ENCODE measurements around the gene CCDC188.

Gene CCDC188

DNA sequence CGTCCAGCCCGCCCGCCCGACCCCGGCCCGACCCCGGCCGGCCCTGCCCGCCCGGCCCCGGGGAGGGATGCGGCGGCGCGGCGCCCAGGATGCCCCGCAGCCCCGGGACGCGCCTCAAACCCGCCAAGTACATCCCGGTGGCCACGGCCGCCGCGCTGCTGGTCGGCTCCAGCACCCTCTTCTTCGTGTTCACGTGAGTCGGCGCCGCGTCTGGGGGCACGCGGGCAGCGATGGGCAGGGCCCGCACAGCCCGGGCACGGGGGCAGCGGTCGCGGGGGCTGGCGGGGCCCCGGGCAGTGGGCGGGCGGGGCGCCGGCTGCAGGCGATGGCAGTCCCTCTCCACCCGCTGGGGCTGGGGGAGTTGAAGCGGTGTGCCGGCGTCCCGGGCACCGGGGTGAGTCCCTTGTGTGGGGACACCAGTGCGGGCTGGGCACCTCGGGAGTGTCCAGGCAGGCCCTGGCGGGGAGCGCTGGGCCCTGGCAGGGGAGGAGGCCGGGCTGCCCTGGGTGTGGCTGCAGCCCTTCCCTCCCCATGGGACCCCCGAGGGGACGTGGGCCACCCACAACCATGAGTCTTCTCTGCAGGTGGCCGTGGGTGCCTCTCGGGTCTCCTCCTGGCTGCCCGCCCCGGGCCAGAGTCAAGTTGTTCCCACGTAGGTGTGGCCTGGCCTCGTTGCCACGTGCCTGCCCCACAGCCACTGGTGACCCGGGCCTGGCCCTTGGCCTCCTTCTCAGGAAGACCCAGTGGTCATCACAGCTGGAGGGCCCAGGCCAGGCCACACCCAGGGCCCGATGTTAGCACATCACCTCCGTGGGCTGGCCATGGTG is 18.8 kb downstream of the CCDC188 start:
- DNase-seq = no peak

DNA sequence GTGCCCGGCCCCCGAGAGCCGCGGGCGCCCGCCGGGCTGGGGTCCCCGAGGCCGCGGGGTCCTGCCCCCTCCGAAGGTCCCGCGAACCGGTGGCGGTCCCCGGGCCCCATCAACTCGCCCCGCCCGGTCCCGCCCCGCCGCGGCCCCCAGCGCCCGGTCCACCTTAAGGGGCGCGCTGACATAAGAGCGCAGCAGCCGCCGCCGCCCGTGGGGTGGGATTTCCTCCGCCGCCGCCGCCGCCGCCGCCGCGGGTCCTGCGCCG is 19.3 kb downstream of the CCDC188 start, which contains the start of gene ZDHHC8:
TSS of gene ZDHHC8 (plus strand) at position 208 of the 262 bp plus-strand sequence. CDS start 144 bp downstream, outside the sequence.
- DNase-seq = peak; percentile 44

DNA sequence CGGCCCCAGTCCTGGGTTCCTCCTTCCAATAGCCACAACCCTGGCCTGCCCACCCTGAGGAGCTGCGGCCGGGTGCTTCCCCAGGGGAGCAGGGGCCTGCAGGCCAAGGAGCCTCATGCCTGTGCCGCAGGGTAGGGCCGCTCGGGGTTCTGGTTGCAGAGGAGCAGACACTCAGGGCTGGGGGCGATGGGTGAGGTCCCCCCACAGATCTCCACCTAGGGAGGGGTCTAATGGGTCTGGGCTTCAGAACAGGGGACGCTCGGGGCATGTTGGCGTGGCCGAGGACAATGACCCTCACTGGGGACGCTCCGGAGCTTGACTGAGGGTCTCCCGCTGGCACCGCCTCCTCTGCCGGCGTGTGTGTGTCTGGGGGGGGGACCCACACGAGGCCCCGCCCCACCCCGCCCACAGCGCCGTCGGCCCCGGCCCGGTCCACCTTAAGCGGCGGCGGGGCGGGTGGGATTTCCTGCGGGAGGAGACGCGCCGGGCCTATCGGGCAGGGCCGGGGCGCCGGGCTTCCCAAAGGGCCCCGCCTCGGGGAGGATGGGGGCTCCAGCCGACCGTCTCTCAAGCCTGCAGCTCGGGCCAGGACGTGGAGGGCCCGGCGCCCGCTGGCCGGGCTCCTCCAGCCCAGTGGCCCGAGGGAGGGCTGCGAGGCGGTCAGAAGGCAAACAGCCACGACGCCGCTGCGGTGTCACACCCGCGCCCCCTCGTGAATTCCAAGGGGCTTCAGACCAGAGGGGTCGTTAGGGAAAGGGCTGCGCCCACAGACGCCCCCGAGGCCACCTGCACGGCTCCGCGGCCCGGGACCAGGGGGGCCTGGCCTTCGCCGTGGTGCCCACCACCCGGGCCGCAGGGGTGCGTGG is 19.9 kb downstream of the CCDC188 start:
- peak; percentile 82 for DNase-seq

DNA sequence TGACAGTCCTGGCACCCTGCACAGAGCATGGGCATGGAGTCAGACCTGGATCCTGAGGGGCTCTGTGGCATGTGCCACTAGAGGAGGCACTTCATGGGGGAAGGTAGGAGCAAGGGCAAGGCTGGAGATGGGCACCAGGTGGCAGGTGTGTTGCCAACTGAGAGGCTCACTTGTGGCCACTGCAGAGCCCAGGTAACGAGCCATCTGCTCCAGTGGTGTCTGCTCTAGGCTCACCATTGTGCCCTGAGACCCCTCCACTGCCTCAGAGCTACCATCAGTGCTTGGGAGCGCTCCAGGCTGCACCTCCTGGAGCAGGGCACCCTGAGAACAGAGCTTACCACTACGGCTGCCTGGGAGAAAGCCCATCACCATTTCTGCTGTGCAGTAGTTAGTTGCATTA is 20.5 kb downstream of the CCDC188 start:
- no peak for DNase-seq

DNA sequence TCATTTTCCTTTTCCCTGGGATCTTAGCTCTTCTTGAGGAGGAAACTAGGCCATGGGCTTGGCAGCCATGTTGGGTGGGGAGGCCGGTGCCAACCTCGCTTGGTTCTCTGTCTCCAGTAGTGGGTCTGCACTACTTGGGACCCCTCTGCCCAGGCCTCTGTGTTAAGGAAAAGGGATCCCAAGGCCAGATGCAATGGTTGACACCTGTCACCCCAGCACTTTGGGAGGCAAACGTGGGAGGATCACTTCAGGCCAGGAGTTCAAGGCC is 21.2 kb downstream of the CCDC188 start:
- no peak for DNase-seq

DNA sequence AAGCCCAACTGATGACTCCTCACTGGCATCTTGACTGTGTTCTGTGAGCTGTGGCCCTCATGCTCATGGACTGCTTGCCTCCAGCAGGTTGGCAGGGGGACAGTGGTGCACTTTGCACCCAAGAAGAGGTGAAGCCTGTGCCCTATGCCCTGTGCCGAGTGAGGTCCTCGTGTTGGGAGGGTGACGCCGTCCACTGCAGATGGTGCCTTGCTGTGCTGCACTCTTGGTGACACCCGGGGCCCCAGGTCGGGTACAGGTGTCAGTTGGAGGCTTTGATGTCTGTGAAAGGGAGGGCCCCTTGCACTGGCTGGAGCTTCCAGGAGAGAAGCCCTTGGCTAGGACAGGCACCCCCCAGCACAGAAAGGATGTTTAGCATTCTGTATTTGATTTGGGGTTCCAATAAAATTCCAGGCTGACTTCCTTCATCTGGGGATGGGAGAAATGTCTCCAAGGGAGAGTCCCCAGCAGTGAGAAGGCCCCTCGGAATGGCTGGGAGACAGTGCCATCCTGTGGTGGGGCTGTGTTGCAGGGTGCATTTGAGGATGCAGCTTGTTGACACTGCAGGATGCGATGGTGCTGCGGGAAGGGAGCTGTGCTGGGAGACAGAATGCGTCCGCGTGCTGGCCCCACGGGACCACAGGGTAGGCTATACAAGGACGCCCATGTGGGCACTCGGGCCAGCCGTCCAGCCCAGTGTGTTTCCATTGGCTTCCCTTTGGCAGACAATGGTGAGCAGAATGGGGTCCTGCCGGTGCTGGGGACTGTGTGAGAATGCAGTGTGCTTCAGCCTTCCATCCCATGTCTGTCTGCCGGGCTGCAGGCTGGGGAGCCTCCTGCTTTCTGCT is 21.7 kb downstream of the CCDC188 start:
- peak; percentile 45 for DNase-seq

DNA sequence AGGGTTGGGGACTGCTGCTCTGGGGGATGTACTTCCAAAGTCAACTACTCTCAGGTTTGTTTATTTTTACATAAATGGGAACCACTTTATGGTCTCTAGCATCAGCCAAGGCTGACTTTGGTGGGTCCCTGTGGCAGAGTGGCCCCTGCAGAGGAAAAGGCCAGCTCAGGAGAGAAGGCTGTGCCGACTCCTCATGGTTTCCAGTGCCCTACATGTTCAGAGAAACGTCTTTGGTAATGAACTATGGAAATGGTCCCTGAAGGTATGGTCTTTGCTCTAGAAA is 22.3 kb downstream of the CCDC188 start:
- DNase-seq = no peak

DNA sequence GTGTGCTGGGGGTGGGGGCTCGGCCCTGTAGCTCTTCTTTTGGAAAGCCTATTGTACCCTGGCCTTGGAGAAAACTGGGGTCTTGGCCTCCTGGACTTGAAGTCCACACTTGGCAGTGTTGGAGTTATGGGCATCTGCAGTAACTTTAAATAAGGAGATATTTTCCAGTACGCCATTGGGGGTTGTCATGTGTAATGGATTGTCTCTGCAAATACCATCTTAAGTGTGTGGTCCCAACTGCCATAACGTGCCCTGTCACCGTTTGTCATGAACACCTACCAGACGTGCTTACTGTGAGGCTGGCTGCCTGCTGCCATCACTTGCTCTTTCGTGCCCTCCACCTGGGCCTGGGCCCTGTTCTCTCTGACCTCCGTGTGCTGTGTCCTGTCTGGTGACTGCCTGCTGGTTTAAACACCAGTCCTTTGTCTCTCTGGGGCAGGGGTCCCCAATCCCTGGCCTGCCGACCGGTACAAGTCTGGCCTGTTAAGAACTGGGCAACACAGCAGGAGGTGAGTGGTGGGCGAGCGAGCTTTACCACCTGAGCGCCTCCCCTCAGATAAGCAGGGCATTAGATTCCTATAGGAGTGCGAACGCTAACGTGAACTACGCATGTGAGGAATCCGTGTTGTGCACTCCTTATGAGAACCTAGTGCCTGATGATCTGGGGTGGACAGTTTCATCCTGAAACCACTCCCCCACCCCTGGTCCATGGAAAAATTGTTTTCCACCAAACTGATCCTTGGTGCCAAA is 22.8 kb downstream of the CCDC188 start:
- no peak for DNase-seq

DNA sequence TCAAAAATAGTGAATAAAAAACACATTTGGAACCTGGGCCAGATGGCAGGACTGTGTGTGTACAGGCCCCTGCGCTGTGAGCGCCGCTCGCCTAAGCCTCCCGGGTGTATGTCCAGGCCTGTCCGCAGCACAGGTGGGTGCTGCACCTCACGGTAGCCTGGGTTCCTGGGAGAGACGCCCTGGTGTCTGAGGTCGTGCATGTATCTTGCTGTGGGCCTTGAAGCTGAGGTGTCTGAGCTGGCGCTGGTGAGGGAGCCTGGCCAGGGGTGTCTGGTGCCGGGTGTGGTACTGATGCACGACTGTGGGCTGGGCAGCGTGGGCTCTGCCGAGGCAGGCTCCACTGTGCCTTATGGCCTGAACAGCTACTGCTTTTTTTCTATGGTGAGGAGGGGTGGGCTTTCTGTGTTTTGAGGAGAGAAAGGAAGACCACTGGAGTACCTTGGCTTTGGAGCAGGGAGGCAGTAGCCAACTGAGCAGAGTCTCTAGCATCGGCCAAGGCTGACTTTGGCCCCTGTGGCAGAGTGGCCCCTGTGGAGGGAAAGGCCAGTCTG is 23.5 kb downstream of the CCDC188 start:
- no peak for DNase-seq

DNA sequence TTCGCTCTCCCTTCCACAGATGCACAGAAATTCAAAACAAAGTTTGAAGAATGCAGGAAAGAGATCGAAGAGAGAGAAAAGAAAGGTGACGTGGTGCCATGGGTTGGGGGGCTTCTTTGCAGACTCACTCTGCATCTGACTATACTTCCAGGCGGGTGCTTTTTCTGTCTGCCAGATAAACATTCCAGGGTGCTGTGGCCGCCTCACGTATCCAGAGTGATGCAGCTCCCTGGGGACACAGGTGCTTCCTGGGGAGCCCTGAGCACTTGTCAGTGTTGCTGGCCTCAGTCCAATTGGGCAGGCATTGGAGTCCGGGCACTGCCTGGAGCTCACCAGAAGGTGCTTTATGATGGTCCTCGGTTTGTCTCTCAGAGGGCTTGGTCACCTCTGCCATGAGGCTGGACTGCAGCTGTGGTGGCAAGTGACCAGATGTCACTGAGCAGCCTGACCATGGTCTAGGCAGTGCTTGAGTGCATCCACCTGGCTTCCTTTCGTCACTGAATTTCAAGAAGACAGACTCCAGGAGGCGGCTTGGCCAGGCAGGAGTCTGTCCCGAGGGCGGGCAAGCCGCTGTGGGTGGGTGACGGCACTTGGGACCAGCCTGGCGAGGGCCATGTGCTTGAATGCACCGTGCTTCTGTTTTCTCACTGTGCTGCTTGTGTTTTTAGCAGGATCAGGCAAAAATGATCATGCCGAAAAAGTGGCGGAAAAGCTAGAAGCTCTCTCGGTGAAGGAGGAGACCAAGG is 24.4 kb downstream of the CCDC188 start:
- no peak for DNase-seq

DNA sequence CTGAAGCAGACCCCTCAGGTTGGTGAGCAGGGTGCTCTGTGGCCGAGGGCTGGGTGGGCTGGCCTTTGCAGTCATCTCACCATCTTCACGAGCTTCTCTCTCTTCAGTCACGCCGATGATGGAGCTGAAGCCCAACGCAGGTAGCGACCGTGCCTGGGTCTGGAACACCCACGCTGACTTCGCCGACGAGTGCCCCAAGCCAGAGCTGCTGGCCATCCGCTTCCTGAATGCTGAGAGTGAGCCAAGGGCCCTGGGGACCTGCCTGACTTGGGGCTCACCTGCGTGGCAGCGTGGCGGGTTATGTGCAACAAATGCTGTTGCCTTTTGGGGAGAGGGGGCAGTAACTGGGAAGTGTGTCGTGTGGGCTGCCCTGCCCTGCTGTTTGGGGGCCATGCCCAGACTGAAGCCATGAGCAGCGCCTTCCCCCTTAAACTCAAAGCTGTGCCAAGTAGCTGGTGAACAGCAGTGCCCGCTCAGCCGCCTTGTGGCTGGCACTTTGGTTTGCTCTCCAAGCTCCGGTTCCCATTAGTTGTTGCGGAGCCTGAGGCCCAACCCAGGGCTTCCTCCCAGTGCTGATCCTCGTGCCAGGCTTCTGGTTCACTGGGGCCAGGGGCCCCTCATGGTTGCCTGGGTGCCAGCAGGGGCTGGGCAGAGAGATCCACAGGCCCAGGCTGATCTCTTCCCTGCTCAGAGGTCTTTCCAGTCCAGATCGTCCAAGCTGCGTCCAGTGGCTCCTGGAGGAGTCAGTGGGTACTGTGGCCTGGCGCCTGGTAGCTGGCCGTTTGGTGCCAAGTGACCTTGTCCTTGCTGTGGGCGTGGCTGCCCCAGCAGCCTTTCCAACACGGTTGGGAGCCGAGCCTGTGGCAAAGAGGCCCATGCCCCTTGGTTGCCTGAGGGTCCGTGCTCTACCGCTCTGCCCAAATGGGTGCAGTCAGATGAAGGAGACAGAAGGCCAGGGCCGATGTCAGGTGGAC is 25.4 kb downstream of the CCDC188 start:
- DNase-seq = no peak

DNA sequence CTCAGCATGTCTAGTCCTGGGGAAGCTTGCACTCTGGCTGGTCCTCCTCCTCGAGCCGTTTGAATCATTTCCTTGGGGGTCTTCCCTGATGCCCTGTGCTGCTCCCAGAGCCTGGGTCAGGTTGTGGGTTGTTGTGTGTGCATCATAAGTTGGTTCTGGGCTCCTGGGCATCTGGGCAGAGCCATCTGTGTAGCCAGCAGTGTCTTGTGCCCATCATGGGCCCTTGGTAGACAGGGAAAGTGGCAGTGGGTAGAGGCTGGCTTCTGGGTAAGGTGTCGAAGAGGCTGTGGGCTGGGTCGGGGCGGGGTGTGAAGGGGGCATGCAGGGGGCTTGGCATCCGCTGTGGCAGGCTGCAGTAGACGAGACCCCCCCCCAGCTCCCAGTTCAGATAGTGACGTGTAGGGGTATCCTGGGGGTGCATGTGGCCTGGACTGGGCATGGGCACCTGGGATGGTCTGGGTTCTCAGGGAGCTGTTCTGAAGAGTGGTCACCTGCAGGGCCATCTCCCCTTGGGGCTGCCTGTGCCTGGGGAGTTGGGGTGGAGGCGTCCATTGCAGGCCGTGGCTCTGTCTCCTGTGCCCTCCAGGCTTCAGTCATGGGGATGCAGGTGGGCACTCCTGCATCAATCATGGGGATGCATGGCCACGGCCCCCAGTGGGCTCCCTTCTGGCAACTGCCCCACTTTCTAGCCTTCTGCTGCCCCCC is 26.6 kb downstream of the CCDC188 start:
- no peak for DNase-seq

DNA sequence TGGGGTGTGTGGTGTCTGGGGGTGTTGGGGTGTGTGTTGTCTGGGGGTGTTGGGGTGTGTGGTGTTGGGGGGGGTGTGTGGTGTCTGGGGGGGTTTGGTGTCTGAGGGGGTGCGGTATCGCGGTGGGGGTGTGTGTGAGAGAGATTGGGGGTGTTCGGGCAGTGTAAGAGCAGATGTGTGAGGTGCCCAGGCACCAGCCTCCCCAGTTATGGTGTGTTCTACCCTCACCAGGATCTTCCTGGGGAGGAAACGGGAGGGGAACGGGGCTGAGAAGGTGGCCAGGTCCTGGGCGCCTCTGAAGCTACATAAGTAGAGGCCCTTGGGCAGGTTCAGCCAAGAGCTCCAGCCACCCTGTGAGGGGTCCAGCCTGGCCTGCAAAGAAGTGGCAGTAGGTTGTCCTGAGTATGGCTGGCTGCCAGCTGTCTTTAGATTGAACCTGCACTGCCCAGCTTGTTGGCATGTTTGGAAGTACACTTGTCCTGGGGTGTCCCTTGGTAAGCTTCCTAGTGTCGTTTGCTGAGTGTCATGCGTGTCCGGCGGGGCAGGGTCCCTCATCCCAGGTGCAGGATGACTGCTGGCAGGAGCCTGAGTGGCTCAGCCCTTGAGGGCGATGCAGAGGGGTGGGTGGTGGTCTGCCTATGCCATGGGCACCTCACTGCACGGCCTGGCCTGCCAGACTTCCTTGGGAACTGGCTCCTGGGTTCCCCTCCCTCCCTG is 27.3 kb downstream of the CCDC188 start:
- no peak for DNase-seq

DNA sequence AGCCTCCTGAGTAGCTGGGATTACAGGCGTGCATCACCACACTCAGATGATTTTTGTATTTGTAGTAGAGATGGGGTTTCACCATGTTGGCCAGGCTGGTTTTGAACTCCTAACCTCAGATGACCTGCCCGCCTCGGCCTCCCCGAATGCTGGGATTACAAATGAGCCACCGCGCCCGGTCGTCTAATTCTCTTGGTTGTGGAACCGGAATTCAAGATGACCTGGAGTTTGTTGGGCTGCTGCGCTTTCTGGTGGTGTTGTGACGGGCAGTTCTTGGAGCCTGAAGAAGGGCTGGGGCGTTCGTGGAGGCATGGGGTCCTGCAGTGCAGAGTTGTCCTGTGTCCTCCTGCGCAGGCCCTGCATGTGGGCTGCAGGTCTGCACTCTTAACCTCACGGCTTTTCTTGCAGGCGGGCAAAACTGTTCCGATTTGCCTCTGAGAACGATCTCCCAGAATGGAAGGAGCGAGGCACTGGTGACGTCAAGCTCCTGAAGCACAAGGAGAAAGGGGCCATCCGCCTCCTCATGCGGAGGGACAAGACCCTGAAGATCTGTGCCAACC is 28.9 kb downstream of the CCDC188 start:
- no peak for DNase-seq

DNA sequence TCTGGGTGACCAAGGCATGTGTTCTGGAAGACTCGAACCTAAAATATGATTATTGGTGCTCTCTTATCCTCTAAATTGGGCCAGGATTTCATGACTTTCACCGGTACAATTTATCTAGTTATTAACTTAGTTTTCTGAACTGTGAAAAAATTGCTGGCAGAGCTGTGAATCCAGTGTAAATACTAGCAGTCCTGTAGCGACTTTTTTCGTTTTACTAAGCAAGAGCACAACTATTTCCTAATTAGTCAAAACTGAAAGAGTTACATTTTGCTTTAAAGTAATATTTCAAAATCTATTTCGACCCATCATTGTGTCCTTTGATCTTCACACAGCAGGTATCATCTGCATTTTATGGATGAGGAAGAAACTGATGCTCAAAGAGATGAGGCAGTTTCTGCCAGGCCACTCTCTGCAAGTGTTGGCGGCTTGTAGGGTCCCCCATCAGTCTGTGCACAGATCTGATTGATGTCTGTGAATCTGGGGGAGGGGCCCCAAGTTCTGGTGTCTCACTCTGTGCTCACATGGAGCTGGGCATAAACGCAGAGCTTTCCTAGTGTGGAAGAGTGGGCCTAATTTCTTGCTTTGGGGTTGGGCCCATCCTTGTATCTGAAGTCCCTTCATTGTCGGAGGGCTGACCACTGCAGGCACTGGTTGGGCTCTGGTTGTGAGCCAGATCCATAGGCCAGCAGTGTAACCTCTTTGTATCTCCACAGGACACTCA is 32.4 kb downstream of the CCDC188 start:
- DNase-seq = no peak

DNA sequence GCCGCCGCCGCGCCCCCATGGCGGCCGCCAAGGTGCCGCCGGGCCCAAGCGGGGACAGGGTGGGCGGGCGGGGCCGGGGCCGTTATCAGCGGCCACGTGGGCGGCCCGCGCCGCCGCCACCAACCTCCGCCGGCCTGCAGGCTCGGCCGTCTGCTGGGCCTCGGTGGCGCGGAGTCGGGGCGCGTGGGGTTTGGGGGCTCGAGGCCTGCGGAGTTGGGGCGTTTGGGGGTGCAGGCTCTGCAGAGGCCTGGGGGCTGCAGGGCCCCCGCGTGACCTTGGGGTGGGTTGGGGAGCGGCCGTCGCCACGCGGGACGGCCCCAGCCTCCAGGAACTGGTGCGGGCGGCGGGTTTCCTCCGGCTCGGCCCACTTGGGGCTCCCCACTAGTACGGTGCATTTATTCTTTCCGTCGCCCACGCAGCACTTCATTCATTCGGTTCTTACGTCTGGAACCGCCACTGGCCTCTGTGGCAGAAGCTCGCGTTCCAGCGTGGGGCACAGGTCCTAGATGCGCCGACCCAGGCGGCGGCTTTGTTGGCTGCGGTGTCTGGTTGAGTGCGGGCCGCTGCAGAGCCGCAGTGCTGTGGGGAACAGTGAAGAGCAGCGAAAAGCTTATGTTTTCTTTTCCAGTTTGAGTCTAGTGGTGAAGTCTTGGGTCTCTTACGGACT is 33.1 kb downstream of the CCDC188 start:
- peak; percentile 77 for DNase-seq

DNA sequence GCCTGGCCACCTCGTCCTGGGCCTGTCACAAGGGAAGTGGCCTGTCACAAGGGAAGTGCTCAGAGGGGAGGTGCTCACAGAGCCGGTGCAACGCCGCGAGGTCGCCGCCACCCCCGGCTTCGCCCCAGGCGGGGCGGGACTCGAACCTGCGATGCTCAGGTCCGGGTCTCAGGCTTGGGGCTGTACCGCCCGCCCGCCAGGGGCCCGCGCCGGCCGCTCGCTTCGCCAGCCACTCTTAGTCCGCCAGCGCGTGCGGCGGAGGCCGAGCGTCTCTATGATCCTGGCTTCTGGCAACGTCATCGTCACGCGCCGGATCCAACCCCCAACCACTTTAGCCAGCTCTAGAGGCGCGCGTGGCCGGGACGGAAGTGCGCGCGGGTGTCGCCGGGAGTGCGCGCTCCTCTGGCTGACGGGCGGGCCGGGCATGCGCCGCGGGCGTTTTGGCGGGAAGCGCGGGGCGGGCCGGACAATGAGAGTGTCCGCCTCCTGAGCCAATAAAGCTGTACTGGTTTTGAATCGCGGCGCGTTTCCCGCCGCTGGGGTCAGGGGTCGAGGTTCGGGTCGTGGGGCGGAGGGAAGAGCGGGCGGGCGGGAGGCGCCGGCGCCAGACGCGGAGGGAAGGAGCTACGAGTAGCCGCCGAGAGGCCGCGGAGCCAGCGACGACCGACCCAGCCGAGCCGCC is 33.8 kb downstream of the CCDC188 start, which contains the start of gene TRMT2A:
TSS of gene TRMT2A (minus strand) at position 276 of the 682 bp plus-strand sequence. CDS start 320 bp downstream, outside the sequence.
- DNase-seq = peak; percentile 96
